NCI-H2196 (cell line): ENCODE measurements around the gene OTOL1.

Experiments
- DNase-seq: peaks from one replicate; lab custom pipeline; 2025; ENCODE audit not compliant: unreplicated experiment; lab: John Stamatoyannopoulos, UW

OTOL1 gene

GRCh38 chr3:161540594-161540993, 44.0 kb downstream of the OTOL1 start:
- DNase-seq = no peak

GRCh38 chr3:161545824-161546223, 49.2 kb downstream of the OTOL1 start:
- DNase-seq = no peak

- DNase-seq = no peak
These were observed 51.7 kb downstream of the OTOL1 start for GRCh38 chr3:161548301-161548700.

- DNase-seq = no peak
These were observed 52.7 kb downstream of the OTOL1 start for GRCh38 chr3:161549261-161549660.

GRCh38 chr3:161550491-161551195, 54.0 kb downstream of the OTOL1 start:
- DNase-seq = no peak

- no peak for DNase-seq
These were observed 55.1 kb downstream of the OTOL1 start for GRCh38 chr3:161551697-161552096.

GRCh38 chr3:161552984-161553560, 56.5 kb downstream of the OTOL1 start:
- DNase-seq = no peak
